GM21515 (cell line): Measurements from ENCODE around the gene EIF5A2.

ENCODE experiments used
- ATAC-seq: cut with Tn5 transposase; IDR thresholded peaks from one replicate; pipeline ENCODE4 v1.9.1; 2021; ENCODE audit not compliant: unreplicated experiment

Gene EIF5A2

DNA sequence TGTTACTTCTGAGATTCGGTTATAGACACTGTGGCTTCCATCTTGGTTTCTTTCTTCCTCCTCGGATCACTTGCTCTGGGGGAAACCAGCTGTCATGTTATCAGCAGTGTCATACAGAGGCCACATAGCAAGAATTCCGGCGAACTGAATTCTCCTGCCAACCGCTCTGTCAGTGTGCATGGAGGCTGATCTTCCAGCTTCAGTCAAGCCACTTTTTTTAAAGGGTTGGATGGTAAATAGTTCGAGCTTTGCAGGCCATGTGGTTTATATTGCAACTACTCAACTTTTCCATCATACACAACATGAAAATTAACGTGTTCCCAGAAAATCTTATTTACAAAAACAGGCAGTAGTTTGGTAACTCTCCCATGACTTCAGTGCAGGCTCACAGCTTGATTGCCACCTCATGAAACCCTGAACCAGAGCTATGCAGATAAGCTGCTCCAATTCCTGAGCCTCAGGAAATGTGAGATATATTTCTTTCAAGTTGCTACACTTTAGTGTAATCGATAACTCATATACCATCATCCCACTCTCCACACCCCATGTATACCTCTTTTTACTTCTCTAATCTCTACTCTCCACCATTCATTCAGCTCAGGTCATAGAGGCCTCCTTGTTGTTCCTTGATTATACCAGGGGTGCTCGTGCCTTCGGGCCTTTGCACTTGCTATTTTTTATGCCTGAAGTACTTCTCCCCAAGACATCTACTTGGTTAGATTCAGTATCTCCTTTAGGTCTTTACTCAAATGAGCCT, 45.6 kb downstream of the EIF5A2 start:
- no peak for ATAC-seq

DNA sequence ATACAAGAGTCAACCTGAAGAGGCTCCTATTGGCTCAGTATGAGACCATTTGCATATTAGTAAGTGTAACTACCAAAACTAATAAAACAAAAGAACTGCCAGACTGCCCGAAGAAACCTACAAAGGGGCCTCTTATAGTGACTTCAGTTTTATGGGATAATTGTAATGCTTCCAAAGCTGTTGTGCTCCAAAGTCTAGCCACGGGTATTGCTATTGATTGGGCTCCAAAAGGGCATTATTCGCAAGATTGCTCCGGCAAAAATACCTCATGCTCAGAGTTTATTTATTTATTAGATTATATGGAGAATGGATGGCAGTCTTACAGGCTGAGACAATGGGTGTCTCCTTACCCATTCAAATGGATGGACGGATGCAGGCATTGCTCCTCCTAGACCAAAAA, 49.8 kb downstream of the EIF5A2 start:
- no peak for ATAC-seq

DNA sequence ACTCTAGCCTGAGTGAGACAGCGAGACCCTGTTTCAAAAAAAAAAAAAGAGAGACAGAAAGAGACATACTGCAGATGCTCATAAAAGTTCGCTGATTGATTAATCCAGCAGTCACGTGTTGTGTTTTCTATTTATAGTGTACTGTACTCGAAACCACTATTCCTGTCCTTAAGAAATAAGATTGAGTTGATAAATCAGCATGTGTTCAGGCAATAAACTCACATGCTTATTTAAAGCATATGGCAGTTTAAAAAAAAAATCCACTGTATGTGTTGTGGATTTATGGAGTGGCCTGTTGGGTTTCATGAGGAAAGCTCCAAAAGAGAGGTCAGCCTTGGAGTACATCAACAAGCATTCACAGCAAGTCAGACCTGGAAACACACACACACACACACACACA, 56.1 kb downstream of the EIF5A2 start:
- ATAC-seq, result no peak

DNA sequence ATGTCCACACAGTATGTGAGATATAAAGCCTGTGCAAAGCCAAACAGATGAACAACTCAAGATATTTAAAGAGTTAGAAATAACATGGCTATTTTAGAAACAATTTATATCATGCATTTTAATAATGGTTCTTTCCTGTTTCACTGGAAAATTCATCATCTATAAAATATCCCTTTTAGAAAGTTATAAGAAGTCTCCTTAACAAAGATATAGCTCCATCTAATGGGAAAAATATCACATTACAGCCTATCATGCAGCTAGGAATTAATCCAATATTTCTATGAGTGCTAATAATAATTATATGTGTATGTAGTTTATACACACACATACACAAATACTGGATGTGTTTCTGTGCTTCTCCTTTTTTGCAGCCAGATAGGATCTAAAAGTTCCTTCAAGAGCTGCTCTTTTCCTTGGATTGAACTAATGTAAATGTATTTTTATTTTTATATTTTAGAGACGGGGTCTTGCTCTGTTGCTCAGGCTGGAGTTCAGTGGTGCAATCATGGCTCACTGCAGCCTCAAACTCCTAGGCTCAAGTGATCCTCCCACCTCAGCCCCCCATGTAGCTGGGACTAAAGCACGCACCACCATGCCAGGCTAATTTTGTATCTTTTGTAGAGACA, 60.0 kb downstream of the EIF5A2 start:
- ATAC-seq, result no peak

DNA sequence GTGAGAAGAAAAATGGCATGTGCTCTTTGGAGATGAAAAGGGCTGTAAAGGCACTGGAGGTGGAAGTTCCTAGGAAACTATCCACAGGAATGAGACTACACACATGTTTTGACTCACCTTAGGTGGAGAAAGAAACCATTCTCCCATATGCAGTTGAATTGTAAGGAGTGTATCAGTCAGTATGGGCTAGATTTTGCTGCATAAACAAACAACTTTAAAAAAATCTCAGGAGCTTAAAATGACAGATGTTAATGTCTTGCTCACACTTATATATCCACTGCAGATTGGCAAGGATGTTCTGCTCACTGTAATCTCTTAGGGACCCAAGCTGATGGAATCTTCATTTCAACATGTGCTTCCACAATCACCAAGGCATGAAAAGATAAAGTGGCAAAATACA, 64.1 kb downstream of the EIF5A2 start:
- ATAC-seq, result no peak

DNA sequence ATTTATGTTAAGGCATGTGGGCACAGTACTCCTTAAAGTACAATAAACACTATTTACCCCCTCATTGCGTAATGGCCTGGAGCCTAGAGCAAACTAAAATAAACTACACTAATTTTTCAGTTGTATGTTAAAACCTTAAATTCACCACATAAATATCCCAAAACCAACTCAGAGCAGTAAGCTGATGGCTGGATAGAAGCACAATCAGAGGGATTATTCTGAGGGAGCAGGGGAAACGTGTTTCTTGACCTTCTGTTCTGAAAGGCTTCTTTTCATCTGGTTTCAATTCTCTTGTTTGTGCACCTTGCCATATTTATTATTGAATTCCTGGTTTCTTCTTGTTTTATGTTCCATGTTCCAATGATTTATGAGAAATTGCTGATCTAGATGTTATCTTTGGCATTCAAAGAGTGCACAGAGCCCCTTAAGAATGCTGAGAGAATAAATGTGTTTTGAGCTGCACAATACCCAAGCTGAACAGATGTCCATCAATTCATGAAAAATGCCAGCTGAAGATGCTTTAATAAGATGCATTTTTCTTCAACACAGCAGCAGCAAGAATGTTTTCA, 68.1 kb downstream of the EIF5A2 start:
- no peak for ATAC-seq

DNA sequence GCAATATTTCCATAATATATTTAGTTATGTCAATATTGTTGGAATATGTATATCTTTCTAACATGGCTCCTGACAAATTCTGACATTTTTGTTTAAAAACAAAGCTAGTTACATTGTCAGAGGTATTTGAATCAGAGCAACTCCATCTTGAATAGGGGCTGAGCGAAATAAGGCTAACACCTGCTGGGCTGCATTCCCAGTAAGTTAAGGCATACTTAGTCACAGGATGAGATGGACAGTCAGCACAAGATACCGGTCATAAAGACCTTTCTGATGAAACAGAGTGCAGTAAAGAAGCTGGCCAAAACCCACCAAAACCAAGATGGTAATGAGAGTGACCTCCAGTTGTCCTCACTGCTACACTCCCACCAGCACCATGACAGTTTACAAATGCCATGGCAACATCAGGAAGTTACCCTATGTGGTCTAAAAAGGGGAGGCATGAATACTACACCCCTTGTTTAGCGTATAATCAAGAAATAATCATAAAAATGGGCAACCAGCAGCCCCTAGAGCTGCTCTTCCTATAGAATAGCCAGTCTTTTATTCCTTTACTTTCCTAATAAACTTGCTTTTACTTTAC, 68.8 kb downstream of the EIF5A2 start:
- ATAC-seq, result no peak
